ENCODE measurements around the gene GSE1.

The GSE1 gene

GRCh38 chr16:85623250-85623649, 10.1 kb downstream of the GSE1 start (continued):
- TF ChIP-seq REST (tag by site-specific recombination; IDR thresholded peaks at IDR 0.05) (peak; percentile 55; the same call in 1 of the 2 replicates), ZNF26 (tag by site-specific recombination; IDR thresholded peaks at IDR 0.05) (no peak), ZNF596 (tag by site-specific recombination; IDR thresholded peaks at IDR 0.05) (no peak), ZNF692 (tag by site-specific recombination; IDR thresholded peaks at IDR 0.05) (peak; percentile 53; the same call in 1 of the 2 replicates), TCF7L2 (IDR thresholded peaks at IDR 0.05; ENCODE audit: borderline replicate concordance, low read depth, low read length) (no peak), RBAK (tag by site-specific recombination; IDR thresholded peaks at IDR 0.05) (no peak), ZFP37 (tag by site-specific recombination; IDR thresholded peaks at IDR 0.05) (no peak), ZNF514 (tag by site-specific recombination; IDR thresholded peaks at IDR 0.05) (no peak), ZNF302 (tag by site-specific recombination; IDR thresholded peaks at IDR 0.05; ENCODE audit: low read depth) (no peak)

GRCh38 chr16:85623997-85624601, 11.0 kb downstream of the GSE1 start:
- peaks cover 11% of the 10 kb centered on the region for H3K4me1 ChIP-seq (ENCODE audit: control insufficient read depth, insufficient read depth, low read length)
- ChIA-PET POLR2A (no interaction called here), CTCF (interaction anchor here (0.6 to 1.1 kb wide), 2 partner anchors 8 to 221 kb away, joined by 3 to 5 read pairs; no protein-coding TSS in a partner anchor)
- H3K27ac ChIP-seq (ENCODE audit: extremely low read depth, low read depth, low read length): no peak overlapping the region
- TF ChIP-seq ZBTB48 (tag by site-specific recombination; IDR thresholded peaks at IDR 0.05): no peak
- TF ChIP-seq KLF8 (tag by site-specific recombination; IDR thresholded peaks at IDR 0.05): no peak
- no peak for TF ChIP-seq ZNF580 (tag by site-specific recombination; IDR thresholded peaks at IDR 0.05)
- TF ChIP-seq ZNF704 (tag by site-specific recombination; IDR thresholded peaks at IDR 0.05): no peak
- no peak for TF ChIP-seq ZSCAN16 (tag by site-specific recombination; IDR thresholded peaks at IDR 0.05)
- TF ChIP-seq HOXC10 (CRISPR knock-in tag; IDR thresholded peaks at IDR 0.05): no peak
- peak; percentile 21; the same call in 1 of the 2 replicates for TF ChIP-seq EGR2 (tag by site-specific recombination; IDR thresholded peaks at IDR 0.05; ENCODE audit: low read depth)
- no peak overlapping the region for H3K4me3 ChIP-seq (ENCODE audit: low read depth, low read length)
- H3K36me3 ChIP-seq (ENCODE audit: control insufficient read depth in 2 of 2, insufficient read depth in 1 of 2, low read length in 2 of 2): peaks cover 0 to 51% of the 10 kb centered on the region in 2 experiments; a peak in 2 of 3 replicates
- H3K9me3 ChIP-seq (ENCODE audit: control insufficient read depth, insufficient read depth, low read depth, low read length): no peaks in the 10 kb centered on the region
